ENCODE data around the gene MRGPRE. TPM values are rescaled to one million over a fixed set of nuclear protein-coding genes. Genes with fewer than 3 reads are reported as not detected.

The MRGPRE gene
- total and polyA plus RNA-seq, 4 donors = 0.33 to 6.6 (median 1.4) TPM

DNA sequence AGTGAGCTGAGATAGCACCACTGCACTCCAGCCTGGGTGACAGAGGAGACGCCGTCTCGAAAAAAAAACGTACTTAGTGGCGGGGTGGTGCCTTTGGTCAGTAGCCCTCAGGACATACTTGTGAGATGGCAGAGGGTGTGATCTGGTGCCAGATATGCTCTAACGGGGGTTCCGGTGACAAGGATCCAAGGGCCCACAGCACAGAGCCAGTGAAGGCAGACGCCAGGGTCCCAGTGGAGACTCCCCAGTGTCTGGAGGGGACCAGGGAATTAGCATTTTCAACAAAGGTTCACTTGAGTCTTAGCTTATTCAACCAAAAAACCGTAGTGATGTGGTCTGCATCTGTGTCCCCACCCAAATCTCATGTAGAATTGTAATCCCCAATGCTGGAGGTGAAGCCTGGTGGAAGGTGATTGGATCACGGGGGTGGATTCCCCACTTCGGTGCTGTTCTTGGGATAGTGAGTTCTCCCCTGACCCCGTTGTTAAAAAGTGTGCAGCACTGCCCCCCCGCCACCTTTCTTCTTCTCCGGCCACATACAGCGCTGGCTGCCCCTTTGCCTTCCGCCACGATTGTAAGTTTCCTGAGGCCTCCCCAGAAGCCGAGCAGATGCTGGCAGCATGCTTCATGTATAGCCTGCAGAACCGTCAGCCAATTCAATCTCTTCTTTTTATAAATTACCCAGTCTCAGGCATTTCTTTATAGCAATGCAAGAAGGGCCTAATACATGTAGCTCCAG lies 40.5 kb downstream of the MRGPRE start:
- Histone ChIP-seq H3K27me3 (ENCODE audit: control insufficient read depth, insufficient read depth, low read length) (peaks cover 3% of the 10 kb centered on the region), H3K36me3 (ENCODE audit: control insufficient read depth, insufficient read depth, low read length) (no peaks in the 10 kb centered on the region), H3K9me3 (ENCODE audit: control insufficient read depth, insufficient read depth, low read length) (no peaks in the 10 kb centered on the region), H3K4me3 (ENCODE audit: low read depth, low read length) (no peak overlapping the region), H3K27ac (ENCODE audit: low read depth, low read length) (no peak overlapping the region), H3K4me1 (ENCODE audit: control insufficient read depth, insufficient read depth, low read length) (peaks cover 16% of the 10 kb centered on the region)
- DNase-seq (ENCODE audit: low read depth in 4 of 6, low spot score in 6 of 6) = no peak
- WGBS (ENCODE audit: insufficient coverage) = 95% methylated on average over 16 of the region's 19 CpGs

DNA sequence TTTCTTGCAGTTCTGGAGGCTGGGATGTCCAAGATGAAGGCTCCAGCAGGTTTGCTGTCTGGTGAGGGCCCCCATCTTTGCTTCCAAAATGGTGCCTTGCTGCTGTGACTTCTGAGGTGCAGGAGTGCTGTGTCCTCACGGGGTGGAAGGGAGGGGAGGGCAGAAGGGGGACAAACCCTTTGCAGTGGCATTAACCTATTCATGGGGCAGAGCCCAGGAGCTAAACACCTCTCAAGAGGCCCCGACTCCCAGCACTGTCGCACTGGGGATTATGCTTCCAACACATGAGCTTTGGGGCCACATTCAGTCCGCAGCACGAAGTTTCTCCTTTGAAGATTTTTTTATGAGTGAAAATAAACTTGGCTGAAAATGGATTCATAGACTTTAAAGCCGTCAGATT lies 41.6 kb downstream of the MRGPRE start:
- no peak for DNase-seq (ENCODE audit: low read depth in 4 of 6, low spot score in 6 of 6)
- Histone ChIP-seq H3K9me3 (ENCODE audit: control insufficient read depth, insufficient read depth, low read length) (no peaks in the 10 kb centered on the region), H3K27me3 (ENCODE audit: control insufficient read depth, insufficient read depth, low read length) (peaks cover 3% of the 10 kb centered on the region), H3K36me3 (ENCODE audit: control insufficient read depth, insufficient read depth, low read length) (no peaks in the 10 kb centered on the region), H3K27ac (ENCODE audit: low read depth, low read length) (no peak overlapping the region), H3K4me1 (ENCODE audit: control insufficient read depth, insufficient read depth, low read length) (peaks cover 11% of the 10 kb centered on the region), H3K4me3 (ENCODE audit: low read depth, low read length) (no peak overlapping the region)
- WGBS (ENCODE audit: insufficient coverage) = 83% methylated on average over 5 of the region's 6 CpGs

DNA sequence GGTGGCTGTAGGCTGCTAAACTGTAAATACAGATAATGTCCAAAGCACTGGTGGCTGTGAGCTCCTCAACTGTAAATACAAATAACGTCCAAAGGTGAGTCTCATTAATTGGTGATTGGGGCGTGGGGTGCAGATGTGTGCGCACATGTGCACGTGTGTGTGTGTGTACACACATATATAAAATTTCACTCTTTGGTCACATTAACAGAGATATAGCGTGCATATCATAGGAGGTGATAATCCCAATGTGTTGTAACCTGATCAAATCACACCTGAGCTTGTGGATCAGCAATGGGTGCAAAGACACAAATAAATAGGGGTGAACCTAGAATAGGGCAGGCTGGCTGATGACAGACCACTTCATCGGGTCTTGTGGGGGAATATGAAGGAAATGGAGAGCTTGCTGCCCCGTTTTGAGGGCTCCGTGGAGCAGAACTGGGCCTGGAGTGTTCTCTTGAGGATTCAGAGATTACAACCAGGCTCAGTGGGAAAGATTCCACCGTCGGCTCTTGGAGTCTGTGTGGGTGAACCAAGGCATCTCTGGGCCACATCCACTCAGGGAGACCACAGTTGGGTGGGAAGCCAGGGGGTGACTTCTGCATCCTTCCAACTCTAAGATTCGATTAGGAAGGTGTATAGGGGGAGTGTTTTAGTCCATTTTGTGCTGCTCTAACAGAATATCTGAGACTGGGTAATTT lies 42.2 kb downstream of the MRGPRE start:
- DNase-seq (ENCODE audit: low read depth in 4 of 6, low spot score in 6 of 6) = no peak
- H3K27me3 ChIP-seq (ENCODE audit: control insufficient read depth, insufficient read depth, low read length) = peaks cover 3% of the 10 kb centered on the region
- H3K36me3 ChIP-seq (ENCODE audit: control insufficient read depth, insufficient read depth, low read length) = no peaks in the 10 kb centered on the region
- 95% methylated on average over 6 of the region's 11 CpGs for WGBS (ENCODE audit: insufficient coverage)
- H3K9me3 ChIP-seq (ENCODE audit: control insufficient read depth, insufficient read depth, low read length) = no peaks in the 10 kb centered on the region
- peaks cover 11% of the 10 kb centered on the region for H3K4me1 ChIP-seq (ENCODE audit: control insufficient read depth, insufficient read depth, low read length)
- H3K4me3 ChIP-seq (ENCODE audit: low read depth, low read length) = no peak overlapping the region
- H3K27ac ChIP-seq (ENCODE audit: low read depth, low read length) = no peak overlapping the region

DNA sequence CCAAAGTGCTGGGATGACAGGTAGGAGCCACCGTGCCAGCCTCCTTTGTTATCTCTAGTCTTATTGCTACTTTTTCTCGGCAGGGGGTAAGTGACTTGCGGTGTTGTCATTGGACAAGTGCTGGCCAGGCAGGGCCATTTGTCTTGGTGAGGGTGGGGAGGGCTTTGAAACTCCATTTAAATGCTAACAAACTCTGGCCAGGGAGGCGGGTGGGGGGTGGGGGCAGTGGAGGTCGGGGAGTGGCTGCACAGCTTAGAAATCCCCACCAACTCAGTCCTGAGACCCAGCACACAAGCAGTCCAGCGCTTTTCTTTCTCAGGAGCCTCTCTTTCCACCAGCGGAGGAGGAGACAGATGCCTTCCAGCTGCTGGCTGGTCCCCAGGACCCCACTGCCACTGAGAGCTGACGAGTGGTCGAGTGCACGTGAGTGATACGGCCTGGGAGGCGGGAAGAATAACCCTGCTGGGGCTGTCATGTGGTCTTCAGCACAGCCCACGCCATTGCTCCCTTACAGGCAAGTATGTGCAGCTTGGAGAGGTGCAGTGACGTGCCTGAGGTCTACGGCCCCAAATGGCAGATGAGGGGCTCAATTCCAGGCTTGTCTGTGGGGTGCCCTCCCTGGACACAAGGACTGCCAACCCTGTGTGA lies 42.9 kb downstream of the MRGPRE start:
- peak in 1 of 6 donors; percentile 18 for DNase-seq (ENCODE audit: low read depth in 4 of 6, low spot score in 6 of 6)

DNA sequence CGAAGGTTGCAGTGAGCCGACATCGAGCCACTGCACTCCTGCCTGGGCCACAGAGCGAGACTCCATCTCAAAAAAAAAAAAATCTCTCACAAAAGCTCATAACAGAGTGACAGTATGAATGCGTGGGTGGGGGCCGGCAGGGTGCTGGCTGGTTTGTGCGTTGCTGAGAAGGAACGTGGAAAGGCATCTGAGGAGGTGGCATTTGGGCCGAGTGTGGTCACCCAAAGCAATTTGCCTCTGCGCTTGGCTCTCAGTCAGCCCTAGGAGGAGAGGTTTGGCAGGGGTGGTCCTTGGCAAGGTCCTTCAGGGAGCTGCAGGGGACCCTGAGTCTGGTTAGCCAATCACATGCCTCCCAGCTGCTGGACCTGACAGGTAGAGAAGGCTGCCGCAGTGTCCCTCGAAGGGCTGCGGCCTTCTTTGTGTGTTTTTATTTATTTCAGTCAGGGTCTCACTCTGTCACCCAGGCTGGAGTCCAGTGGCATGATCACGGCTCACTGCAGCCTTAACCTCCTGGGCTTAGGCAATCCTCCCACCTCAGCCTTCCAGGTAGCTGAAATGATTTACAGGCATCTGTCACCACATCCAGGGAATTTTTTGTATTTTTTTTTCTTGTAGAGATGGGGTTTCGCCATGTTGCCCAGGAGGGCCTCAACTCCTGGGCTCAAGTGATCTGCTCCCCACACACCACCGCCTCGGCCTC lies 43.6 kb downstream of the MRGPRE start:
- no peaks in the 10 kb centered on the region for H3K9me3 ChIP-seq (ENCODE audit: control insufficient read depth, insufficient read depth, low read length)
- WGBS (ENCODE audit: insufficient coverage) = 52% methylated on average over 11 of the region's 17 CpGs
- H3K4me3 ChIP-seq (ENCODE audit: low read depth, low read length) = no peak overlapping the region
- H3K27me3 ChIP-seq (ENCODE audit: control insufficient read depth, insufficient read depth, low read length) = peaks cover 3% of the 10 kb centered on the region
- DNase-seq (ENCODE audit: low read depth in 4 of 6, low spot score in 6 of 6) = no peak
- peaks cover 11% of the 10 kb centered on the region for H3K4me1 ChIP-seq (ENCODE audit: control insufficient read depth, insufficient read depth, low read length)
- H3K36me3 ChIP-seq (ENCODE audit: control insufficient read depth, insufficient read depth, low read length) = no peaks in the 10 kb centered on the region
- no peak overlapping the region for H3K27ac ChIP-seq (ENCODE audit: low read depth, low read length)

More for the DNA sequence above, 42.9 kb downstream of the MRGPRE start:
- no peak overlapping the region for H3K4me3 ChIP-seq (ENCODE audit: low read depth, low read length)
- 26% methylated on average over 13 of the region's 15 CpGs for WGBS (ENCODE audit: insufficient coverage)
- no peaks in the 10 kb centered on the region for H3K9me3 ChIP-seq (ENCODE audit: control insufficient read depth, insufficient read depth, low read length)
- H3K27ac ChIP-seq (ENCODE audit: low read depth, low read length) = no peak overlapping the region
- no peaks in the 10 kb centered on the region for H3K36me3 ChIP-seq (ENCODE audit: control insufficient read depth, insufficient read depth, low read length)
- H3K27me3 ChIP-seq (ENCODE audit: control insufficient read depth, insufficient read depth, low read length) = peaks cover 3% of the 10 kb centered on the region
- peaks cover 11% of the 10 kb centered on the region for H3K4me1 ChIP-seq (ENCODE audit: control insufficient read depth, insufficient read depth, low read length)

DNA sequence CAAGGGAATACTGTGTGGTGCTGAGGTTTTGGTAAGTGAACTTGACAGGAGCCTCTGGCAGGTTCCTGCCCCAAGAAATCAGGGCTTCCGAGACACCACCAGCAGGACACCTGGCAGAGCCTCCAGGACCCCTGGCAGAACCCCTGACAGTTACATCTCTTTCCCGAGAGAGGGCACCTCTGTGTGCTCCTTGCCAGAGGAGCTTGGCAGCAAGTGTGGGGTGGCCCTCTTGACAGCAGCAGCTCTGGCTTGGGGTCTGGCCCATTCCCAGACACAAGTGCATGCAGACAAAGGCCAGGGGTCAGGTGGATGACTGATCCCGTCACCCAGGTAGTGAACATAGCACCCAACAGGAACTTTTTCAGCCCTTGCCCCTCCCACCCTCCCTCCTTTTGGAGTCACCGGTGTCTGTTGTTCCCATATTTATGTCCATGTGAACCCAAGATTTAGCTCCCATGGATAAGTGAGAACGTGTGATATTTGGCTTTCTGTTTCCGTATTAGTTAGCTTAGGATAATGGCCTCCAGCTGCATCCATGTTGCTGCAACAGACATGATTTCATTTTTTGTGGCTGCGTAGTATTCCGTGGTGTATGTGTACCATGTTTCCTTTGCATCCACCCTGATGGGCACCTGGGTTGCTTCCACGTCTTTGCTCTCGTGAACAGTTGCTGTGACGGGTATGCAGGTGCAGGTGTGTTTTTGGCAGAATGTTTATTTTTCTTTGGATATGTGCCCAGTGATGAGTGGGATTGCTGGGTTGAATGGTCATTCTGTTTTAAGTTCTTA lies 45.9 kb downstream of the MRGPRE start:
- Histone ChIP-seq H3K9me3 (ENCODE audit: control insufficient read depth, insufficient read depth, low read length) (no peaks in the 10 kb centered on the region), H3K36me3 (ENCODE audit: control insufficient read depth, insufficient read depth, low read length) (no peaks in the 10 kb centered on the region), H3K4me3 (ENCODE audit: low read depth, low read length) (no peak overlapping the region), H3K27me3 (ENCODE audit: control insufficient read depth, insufficient read depth, low read length) (no peaks in the 10 kb centered on the region), H3K4me1 (ENCODE audit: control insufficient read depth, insufficient read depth, low read length) (peaks cover 11% of the 10 kb centered on the region), H3K27ac (ENCODE audit: low read depth, low read length) (no peak overlapping the region)
- 80% methylated on average over 8 of the region's 11 CpGs for WGBS (ENCODE audit: insufficient coverage)
- DNase-seq (ENCODE audit: low read depth in 4 of 6, low spot score in 6 of 6) = no peak

DNA sequence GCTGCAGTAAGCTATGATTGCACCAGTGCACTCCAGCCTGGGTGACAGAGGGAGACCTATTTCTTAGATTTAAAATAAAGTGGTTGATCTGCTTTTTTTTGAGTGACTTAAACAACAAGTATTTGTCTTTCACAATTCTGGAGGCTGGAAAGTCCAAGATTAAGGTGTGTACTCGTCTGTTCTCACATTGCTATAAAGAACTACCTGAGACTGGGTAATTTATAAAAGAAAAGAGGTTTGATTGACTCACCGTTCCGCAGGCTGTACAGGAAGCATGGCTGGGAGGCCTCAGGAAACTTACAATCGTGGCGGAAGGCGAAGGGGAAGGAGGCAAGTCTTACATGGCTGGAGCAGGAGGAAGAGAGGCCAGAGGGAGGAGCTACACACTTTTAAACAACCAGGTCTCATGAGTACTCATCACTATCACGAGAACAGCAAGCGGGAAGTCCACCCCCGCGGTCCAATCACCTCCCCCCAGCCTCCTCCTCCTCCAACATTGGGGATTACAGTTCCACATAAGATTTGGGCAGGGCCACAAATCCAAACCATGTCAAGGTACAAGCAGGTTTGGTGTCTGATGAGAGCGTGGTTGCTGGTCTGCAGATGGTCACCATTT lies 47.4 kb downstream of the MRGPRE start:
- Histone ChIP-seq H3K27me3 (ENCODE audit: control insufficient read depth, insufficient read depth, low read length) (no peaks in the 10 kb centered on the region), H3K9me3 (ENCODE audit: control insufficient read depth, insufficient read depth, low read length) (no peaks in the 10 kb centered on the region), H3K27ac (ENCODE audit: low read depth, low read length) (no peak overlapping the region), H3K36me3 (ENCODE audit: control insufficient read depth, insufficient read depth, low read length) (no peaks in the 10 kb centered on the region), H3K4me1 (ENCODE audit: control insufficient read depth, insufficient read depth, low read length) (peaks cover 11% of the 10 kb centered on the region), H3K4me3 (ENCODE audit: low read depth, low read length) (no peak overlapping the region)
- DNase-seq (ENCODE audit: low read depth in 4 of 6, low spot score in 6 of 6) = no peak
- WGBS (ENCODE audit: insufficient coverage) = no CpG with 5 or more reads among the region's 11 CpGs

DNA sequence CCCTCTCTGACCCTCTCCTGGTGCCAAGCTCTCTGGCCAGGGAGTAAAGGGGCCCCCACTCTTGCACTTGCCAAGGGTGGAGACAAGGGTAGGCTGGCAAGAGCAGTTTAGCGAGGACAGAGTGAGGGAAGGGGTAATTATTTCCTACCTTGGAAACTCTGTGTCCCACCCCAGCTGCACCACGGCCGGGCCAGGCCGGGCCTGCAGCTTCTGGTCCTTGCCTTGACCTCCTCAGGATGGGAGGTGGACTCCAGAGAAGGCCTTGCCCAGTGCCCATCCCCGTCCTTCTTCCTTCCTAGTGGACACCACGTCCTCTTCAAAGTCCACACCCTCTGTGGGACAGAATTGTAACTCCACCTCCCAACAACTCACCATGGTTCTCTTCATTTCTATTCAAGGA lies 48.7 kb downstream of the MRGPRE start:
- H3K4me3 ChIP-seq (ENCODE audit: low read depth, low read length) = no peak overlapping the region
- H3K9me3 ChIP-seq (ENCODE audit: control insufficient read depth, insufficient read depth, low read length) = no peaks in the 10 kb centered on the region
- WGBS (ENCODE audit: insufficient coverage) = 95% methylated on average over 5 of the region's 6 CpGs
- no peaks in the 10 kb centered on the region for H3K36me3 ChIP-seq (ENCODE audit: control insufficient read depth, insufficient read depth, low read length)
- DNase-seq (ENCODE audit: low read depth in 4 of 6, low spot score in 6 of 6) = no peak
- no peaks in the 10 kb centered on the region for H3K27me3 ChIP-seq (ENCODE audit: control insufficient read depth, insufficient read depth, low read length)
- H3K27ac ChIP-seq (ENCODE audit: low read depth, low read length) = no peak overlapping the region
- H3K4me1 ChIP-seq (ENCODE audit: control insufficient read depth, insufficient read depth, low read length) = peaks cover under 1% of the 10 kb centered on the region
